ENCODE measurements around the gene ST6GALNAC3. TPM values are rescaled to one million over a fixed set of nuclear protein-coding genes. Genes with fewer than 3 reads are reported as not detected.
"Not testable (repeated sequence)": the region's sequence is repeated elsewhere in the genome, so short reads cannot be mapped to it uniquely, and the experiment has no call there.

Gene ST6GALNAC3
- total RNA-seq, 1 experiment from 2014 or later, result 2.2 TPM

DNA sequence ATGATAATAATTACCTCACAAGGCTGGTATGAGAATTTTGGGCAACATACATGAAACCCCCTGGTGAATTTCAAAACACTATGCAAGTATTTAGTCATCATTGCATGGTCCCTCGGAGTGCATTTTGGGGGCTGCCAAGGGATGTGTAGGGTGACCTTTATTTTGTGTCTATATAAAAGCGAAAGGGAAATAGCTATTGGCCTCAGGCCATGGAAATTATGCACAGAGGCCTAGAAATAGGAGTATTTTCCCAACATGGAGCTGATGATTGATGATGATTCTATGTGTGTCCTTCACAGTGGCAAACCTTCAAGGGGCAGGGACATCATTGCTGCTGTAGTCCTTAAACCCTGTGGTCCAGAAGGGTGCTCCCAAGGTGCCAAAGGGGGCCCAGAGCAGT, 265.5 kb downstream of the ST6GALNAC3 start:
- no peak for ATAC-seq
- no peak overlapping the region for H3K4me3 ChIP-seq (replicated peaks in 1 of 2; ENCODE audit: low read depth in 1 of 2, low read length in 2 of 2)
- CTCF ChIA-PET, result no interaction called here

DNA sequence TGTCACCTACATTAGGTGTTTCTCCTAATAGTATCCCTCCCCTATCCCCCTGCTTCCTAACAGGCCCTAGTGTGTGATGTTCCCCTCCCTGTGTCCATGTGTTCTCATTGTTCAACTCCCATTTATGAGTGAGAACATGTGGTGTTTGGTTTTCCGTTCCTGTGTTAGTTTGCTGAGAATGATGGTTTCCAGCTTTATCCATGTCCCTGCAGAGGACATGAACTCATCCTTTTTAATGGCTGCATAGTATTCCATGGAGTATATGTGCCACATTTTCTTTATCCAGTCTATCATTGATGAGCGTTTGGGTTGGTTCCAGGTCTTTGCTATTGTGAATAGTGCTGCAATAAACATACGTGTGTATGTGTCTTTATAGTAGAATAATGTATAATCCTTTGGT, 267.3 kb downstream of the ST6GALNAC3 start:
- RAD21 ChIA-PET (ENCODE audit: low non-redundant PET in 1 of 2, low total read pairs in 2 of 2, uncharacterized antibody in 2 of 2, unreplicated experiment in 2 of 2); H3K79me2 ChIP-seq (ENCODE audit: insufficient read depth, low read length); H3K4me1 ChIP-seq (ENCODE audit: control insufficient read depth in 1 of 2, insufficient read depth in 2 of 2, low read length in 2 of 2); H3K9me2 ChIP-seq (ENCODE audit: insufficient read depth); H2AFZ ChIP-seq (ENCODE audit: low read depth, low read length, poor library complexity, severe bottlenecking); H3K27ac ChIP-seq (ENCODE audit: low read depth, low read length); ATAC-seq; BruUV-seq (replicated peaks); H3K36me3 ChIP-seq (ENCODE audit: control insufficient read depth in 1 of 2, insufficient read depth in 2 of 2, low read length in 2 of 2); intact Hi-C loops (cut with micrococcal nuclease); H3K9ac ChIP-seq (ENCODE audit: low read length); POLR2A ChIA-PET; CTCF ChIA-PET; H3K4me2 ChIP-seq (ENCODE audit: low read length); H3K27me3 ChIP-seq (ENCODE audit: insufficient read depth, low read length); H3K9me3 ChIP-seq (ENCODE audit: control insufficient read depth in 1 of 2, insufficient read depth in 1 of 2, low read depth in 1 of 2, low read length in 2 of 2); H4K20me1 ChIP-seq (ENCODE audit: insufficient read depth); H3K4me3 ChIP-seq (replicated peaks in 1 of 2; ENCODE audit: low read depth in 1 of 2, low read length in 2 of 2); DNase-seq (ENCODE audit: low read depth, low spot score): not testable (repeated sequence)

More for the DNA sequence above, 265.5 kb downstream of the ST6GALNAC3 start:
- peaks cover 0 to 2% of the 10 kb centered on the region in 2 experiments; a peak in 1 of 4 replicates for H3K4me1 ChIP-seq (ENCODE audit: control insufficient read depth in 1 of 2, insufficient read depth in 2 of 2, low read length in 2 of 2)
- H3K27me3 ChIP-seq (ENCODE audit: insufficient read depth, low read length), result no peaks in the 10 kb centered on the region
- no peak overlapping the region for H3K4me2 ChIP-seq (ENCODE audit: low read length)
- H3K27ac ChIP-seq (ENCODE audit: low read depth, low read length), result no peak overlapping the region
- H2AFZ ChIP-seq (ENCODE audit: low read depth, low read length, poor library complexity, severe bottlenecking), result no peak overlapping the region
- ChIA-PET POLR2A (no interaction called here), RAD21 (ENCODE audit: low non-redundant PET in 1 of 2, low total read pairs in 2 of 2, uncharacterized antibody in 2 of 2, unreplicated experiment in 2 of 2) (no interaction called here)
- H4K20me1 ChIP-seq (ENCODE audit: insufficient read depth), result no peaks in the 10 kb centered on the region
- no peaks in the 10 kb centered on the region for H3K9me2 ChIP-seq (ENCODE audit: insufficient read depth)
- BruUV-seq (replicated peaks), result no TSS peak
- H3K9me3 ChIP-seq (ENCODE audit: control insufficient read depth in 1 of 2, insufficient read depth in 1 of 2, low read depth in 1 of 2, low read length in 2 of 2), result no peaks in the 10 kb centered on the region
- no peaks in the 10 kb centered on the region for H3K36me3 ChIP-seq (ENCODE audit: control insufficient read depth in 1 of 2, insufficient read depth in 2 of 2, low read length in 2 of 2)
- intact Hi-C loops (cut with micrococcal nuclease), result no loop called here
- no peak for DNase-seq (ENCODE audit: low read depth, low spot score)
- H3K79me2 ChIP-seq (ENCODE audit: insufficient read depth, low read length), result no peaks in the 10 kb centered on the region
- no peak overlapping the region for H3K9ac ChIP-seq (ENCODE audit: low read length)
- no peak for TF ChIP-seq EGR1 (IDR thresholded peaks at IDR 0.05; ENCODE audit: low read depth)
- no peak for TF ChIP-seq CBX3 (IDR thresholded peaks at IDR 0.05; ENCODE audit: low read depth)
- TF ChIP-seq RAD21 (IDR thresholded peaks at IDR 0.05; ENCODE audit: low read depth), result no peak
- TF ChIP-seq, protein P1, sequence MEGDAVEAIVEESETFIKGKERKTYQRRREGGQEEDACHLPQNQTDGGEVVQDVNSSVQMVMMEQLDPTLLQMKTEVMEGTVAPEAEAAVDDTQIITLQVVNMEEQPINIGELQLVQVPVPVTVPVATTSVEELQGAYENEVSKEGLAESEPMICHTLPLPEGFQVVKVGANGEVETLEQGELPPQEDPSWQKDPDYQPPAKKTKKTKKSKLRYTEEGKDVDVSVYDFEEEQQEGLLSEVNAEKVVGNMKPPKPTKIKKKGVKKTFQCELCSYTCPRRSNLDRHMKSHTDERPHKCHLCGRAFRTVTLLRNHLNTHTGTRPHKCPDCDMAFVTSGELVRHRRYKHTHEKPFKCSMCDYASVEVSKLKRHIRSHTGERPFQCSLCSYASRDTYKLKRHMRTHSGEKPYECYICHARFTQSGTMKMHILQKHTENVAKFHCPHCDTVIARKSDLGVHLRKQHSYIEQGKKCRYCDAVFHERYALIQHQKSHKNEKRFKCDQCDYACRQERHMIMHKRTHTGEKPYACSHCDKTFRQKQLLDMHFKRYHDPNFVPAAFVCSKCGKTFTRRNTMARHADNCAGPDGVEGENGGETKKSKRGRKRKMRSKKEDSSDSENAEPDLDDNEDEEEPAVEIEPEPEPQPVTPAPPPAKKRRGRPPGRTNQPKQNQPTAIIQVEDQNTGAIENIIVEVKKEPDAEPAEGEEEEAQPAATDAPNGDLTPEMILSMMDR (IDR thresholded peaks at IDR 0.05 in 2 of 3, conservative IDR thresholded peaks at IDR 0.05 in 1 of 3; ENCODE audit: borderline replicate concordance in 1 of 3, insufficient read depth in 1 of 3, low read depth in 2 of 3, low read length in 2 of 3), result no peak
- no peak for TF ChIP-seq EZH2 (IDR thresholded peaks at IDR 0.05)
- TF ChIP-seq, protein P2, sequence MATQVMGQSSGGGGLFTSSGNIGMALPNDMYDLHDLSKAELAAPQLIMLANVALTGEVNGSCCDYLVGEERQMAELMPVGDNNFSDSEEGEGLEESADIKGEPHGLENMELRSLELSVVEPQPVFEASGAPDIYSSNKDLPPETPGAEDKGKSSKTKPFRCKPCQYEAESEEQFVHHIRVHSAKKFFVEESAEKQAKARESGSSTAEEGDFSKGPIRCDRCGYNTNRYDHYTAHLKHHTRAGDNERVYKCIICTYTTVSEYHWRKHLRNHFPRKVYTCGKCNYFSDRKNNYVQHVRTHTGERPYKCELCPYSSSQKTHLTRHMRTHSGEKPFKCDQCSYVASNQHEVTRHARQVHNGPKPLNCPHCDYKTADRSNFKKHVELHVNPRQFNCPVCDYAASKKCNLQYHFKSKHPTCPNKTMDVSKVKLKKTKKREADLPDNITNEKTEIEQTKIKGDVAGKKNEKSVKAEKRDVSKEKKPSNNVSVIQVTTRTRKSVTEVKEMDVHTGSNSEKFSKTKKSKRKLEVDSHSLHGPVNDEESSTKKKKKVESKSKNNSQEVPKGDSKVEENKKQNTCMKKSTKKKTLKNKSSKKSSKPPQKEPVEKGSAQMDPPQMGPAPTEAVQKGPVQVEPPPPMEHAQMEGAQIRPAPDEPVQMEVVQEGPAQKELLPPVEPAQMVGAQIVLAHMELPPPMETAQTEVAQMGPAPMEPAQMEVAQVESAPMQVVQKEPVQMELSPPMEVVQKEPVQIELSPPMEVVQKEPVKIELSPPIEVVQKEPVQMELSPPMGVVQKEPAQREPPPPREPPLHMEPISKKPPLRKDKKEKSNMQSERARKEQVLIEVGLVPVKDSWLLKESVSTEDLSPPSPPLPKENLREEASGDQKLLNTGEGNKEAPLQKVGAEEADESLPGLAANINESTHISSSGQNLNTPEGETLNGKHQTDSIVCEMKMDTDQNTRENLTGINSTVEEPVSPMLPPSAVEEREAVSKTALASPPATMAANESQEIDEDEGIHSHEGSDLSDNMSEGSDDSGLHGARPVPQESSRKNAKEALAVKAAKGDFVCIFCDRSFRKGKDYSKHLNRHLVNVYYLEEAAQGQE (IDR thresholded peaks at IDR 0.05; ENCODE audit: low read depth), result no peak
- no peak for TF ChIP-seq JUND (IDR thresholded peaks at IDR 0.05)
- no peak for TF ChIP-seq YY1 (IDR thresholded peaks at IDR 0.05; ENCODE audit: extremely low read depth, insufficient replicate concordance, low read depth, low read length)
- no peak for TF ChIP-seq ZNF274 (IDR thresholded peaks at IDR 0.05; ENCODE audit: low read depth, low read length)
- TF ChIP-seq, protein P3, sequence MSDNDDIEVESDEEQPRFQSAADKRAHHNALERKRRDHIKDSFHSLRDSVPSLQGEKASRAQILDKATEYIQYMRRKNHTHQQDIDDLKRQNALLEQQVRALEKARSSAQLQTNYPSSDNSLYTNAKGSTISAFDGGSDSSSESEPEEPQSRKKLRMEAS (IDR thresholded peaks at IDR 0.05), result no peak
- no peak for TF ChIP-seq POLR2A (IDR thresholded peaks at IDR 0.05; ENCODE audit: borderline replicate concordance, extremely low read depth, insufficient read depth, insufficient read length)

All from HCT116 (cell line).